HG03460 (cell line): ENCODE measurements around the gene CXorf66.
"Not testable (repeated sequence)": the region's sequence is repeated elsewhere in the genome, so short reads cannot be mapped to it uniquely, and the experiment has no call there.

Experiments used
- ATAC-seq: cut with Tn5 transposase; IDR thresholded peaks from one replicate; pipeline ENCODE4 v1.9.1; 2021; ENCODE audit not compliant: unreplicated experiment

Gene CXorf66, protein sequence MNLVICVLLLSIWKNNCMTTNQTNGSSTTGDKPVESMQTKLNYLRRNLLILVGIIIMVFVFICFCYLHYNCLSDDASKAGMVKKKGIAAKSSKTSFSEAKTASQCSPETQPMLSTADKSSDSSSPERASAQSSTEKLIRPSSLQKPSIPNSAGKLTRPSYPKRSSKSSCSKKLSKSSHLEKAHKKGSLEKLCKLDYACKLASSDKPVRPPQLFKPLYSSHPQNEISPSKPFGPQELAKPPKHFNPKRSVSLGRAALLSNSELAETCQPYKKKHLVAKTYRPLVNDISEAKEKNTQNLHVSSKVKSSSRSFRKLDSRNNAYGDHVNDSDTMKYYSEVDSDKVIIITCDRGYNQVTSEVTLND

GRCh38 chrX:139965421-139965820 is at the start of gene CXorf66:
CXorf66 (minus strand) TSS chrX:139965521; CDS start chrX:139965496, 25 bp downstream.
- ATAC-seq = no peak

- ATAC-seq = no peak
These were observed 17.5 kb upstream of the CXorf66 start for GRCh38 chrX:139982856-139983255.

DNA sequence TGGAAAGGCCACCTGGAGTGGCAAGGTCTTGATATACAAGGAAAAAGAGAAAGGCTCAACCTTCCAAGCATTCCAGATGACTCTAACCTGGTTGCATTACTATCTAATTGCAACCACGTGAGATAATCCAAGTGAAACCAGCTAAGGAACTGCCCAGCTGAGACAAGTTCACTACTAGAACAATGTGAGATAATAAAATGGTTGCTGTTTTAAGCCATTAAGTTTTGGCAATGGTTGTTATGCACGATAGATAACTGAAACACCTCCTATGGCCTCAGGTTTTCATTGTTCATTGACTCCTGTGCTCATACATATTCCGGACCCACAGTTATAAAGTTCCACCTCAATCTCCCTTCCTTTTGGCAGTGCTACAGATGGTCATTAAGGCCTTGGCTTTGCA is 9.2 kb upstream of the CXorf66 start:
- no peak for ATAC-seq

GRCh38 chrX:139972629-139973624 is 7.6 kb upstream of the CXorf66 start:
- no peak for ATAC-seq

DNA sequence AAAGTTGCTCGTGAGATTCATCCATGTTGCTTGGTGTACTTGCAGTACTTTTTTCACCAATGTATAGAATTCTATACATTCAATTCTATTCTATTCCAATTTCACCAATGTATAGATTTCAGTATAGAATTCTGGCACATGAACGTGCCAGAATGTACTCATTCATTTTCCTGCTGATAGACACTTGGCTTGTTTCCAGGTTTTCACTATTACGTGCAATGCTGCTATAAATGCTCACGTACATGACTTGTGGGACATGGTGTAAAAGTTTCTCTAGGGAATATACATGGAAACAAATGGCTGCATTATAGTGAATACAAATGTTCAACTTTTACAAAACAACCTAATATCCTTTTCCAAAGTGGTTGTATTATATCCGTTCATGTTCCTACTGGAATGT is 6.8 kb upstream of the CXorf66 start:
- no peak for ATAC-seq

- no peak for ATAC-seq
These were observed 6.1 kb upstream of the CXorf66 start for GRCh38 chrX:139971394-139971749.

DNA sequence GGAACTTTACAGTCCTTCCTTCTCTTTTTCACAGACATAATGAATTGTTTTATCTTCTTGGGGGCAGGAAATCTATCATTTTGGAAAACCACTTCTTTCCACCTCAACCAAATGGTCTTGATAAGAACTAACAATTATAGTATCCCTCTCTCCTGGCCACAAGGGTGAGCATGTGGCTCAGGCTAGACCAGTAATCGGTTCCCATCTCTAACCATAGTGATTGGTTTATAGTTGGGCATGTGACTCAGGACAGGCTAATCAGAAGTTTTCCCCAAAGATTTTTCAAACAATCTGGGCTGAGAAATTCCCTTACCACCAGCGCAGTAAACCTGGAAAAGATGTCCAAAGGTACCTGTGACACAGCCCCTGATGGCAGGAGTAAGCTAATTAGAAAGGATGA is 4.0 kb upstream of the CXorf66 start:
- ATAC-seq = no peak

DNA sequence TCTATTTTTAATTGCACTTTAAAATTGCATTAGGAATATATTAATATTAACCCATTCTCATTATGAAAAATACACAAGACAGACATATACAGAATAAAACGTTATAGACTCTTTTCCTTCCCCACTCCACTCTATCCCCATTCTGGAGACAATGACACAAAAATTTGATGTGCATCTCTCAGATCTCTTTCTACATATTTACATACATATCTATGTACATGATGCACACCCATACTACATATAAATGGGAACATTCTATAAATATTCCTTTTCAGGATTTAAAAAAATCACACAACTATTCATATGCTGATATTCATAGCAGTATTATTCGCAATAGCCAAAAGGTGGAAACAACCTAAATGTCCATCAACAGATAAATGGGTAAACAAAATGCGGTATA is 2.4 kb upstream of the CXorf66 start:
- ATAC-seq = no peak

DNA sequence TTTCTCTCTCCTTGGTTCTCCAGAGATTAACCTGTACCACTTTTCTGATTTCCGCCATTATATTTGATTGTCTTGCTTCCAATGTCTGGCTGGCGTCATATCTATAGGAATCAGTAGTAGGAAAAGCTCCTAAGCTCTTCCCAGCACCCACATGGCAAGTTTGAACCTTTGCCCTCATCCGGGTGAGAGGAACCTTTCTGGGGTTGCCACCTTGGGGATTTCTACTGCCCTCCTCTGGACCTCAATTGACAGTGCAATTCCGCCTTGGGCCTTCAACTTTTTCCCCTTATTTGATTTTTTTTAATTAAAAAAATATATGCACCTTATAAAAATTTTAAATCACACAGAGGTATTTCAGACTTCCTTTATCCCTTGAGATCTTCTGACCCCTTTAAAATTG is 2.0 kb upstream of the CXorf66 start:
- no peak for ATAC-seq

DNA sequence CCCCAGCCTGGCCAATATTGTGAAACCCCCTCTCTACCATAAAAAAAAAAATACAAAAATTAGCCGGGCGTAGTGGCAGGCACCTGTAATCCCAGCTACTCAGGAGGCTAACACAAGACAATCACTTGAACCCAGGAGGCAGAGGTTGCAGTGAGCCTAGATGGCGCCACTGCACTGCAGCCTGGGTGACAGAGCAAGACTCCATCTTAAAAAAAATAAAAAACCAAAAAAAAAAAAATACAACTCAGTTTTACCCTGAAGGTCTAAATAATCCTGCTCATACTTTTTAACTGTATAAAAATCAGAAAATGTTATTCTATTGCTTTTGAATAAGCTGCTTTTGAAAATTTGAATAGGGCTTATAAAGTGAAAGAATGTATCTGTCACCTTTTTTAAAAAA is 838 bp upstream of the CXorf66 start:
- not testable (repeated sequence) for ATAC-seq

- ATAC-seq = not testable (repeated sequence)
These were observed 4.2 kb downstream of the CXorf66 start for GRCh38 chrX:139961091-139961490.

- no peak for ATAC-seq
These were observed 15.6 kb downstream of the CXorf66 start for GRCh38 chrX:139949703-139950102.

- no peak for ATAC-seq
These were observed 20.2 kb downstream of the CXorf66 start for GRCh38 chrX:139945075-139945474.

DNA sequence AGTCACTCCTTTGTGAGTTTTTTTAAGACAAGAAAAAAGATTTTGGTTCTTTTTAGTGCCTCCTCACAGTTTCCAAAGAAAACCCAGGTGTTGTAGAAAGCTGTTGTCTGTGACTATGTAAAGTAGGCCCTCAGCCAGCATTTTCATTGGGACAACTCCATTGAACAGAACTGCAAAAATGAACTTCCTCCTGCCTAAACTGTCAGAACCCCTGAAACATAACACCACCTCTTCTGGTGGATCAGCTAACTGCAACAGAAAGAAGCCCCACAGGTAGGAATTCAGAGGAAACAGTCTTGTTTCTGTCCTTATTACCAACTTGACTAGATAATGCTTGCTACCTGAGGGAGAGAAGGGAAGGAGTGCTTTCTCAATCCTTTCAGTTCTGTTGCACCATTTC is 29.1 kb downstream of the CXorf66 start:
- ATAC-seq = no peak

DNA sequence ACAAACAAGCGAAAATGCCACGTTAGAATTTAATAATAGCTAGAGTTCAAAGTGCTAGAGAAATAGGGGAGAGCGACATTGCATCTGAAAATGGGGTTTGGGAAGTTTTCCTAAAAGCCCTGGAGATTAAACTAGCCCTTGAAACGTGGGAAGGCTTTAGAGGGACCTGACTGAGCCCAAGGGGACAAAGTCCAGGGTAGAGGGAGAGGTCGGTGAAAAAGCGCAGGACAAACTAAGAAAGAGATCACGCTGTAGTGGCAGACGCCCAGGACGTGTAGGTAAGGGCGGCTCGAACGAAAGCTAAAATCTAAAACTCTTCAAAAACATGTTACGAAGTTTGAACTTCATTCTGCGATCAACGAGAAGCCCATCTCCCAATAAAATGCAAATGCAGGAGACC is 31.4 kb downstream of the CXorf66 start:
- no peak for ATAC-seq

DNA sequence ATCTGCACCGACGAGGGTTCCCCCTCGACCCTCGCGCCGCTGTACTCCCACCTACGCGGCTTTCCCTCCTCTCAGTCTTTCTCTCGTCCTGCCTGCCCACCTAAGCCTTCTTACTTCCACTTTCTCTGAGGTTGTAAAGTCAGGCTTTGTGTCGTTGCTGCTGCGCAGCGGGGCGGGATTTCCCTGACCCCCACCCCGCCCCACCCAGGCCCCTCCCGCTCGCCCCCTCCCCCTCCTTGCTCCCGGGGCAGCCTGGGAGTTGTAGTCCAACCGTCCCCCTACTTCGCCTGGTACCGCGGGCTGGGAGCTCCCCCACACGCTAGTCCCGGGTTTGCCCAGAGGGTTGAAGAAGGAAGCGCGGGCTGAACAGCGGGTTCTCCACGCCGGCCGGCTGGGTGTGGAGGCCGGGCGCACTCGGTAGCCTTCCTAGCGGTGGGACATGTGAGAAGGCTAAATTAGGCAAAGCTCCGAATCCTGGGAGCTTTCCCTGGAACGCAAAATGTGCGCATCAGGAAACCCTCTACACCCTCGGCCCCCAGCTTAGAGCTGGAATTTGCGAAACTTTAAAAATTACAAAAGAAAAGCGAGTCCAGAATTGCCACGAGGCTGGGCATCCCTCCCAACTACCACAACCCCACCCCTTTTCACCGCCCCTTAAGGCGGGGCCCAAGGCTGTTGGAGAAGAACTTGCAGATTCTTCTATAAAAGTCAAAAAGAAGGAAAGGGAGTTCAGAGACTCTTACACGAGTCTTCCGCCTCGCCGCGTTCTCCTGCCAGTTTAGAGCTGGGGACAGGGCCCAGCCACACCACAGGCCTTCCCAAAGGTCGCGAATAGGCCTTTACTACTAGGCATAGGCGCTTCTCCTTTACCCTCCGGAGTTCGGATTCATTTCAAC is 32.2 kb downstream of the CXorf66 start, which contains the start of gene ATP11C:
Gene ATP11C, minus strand, starts transcription at position 153 of the 896 bp plus-strand sequence. CDS start 1,011 bp downstream, outside the sequence.
- ATAC-seq = peak; percentile 76

DNA sequence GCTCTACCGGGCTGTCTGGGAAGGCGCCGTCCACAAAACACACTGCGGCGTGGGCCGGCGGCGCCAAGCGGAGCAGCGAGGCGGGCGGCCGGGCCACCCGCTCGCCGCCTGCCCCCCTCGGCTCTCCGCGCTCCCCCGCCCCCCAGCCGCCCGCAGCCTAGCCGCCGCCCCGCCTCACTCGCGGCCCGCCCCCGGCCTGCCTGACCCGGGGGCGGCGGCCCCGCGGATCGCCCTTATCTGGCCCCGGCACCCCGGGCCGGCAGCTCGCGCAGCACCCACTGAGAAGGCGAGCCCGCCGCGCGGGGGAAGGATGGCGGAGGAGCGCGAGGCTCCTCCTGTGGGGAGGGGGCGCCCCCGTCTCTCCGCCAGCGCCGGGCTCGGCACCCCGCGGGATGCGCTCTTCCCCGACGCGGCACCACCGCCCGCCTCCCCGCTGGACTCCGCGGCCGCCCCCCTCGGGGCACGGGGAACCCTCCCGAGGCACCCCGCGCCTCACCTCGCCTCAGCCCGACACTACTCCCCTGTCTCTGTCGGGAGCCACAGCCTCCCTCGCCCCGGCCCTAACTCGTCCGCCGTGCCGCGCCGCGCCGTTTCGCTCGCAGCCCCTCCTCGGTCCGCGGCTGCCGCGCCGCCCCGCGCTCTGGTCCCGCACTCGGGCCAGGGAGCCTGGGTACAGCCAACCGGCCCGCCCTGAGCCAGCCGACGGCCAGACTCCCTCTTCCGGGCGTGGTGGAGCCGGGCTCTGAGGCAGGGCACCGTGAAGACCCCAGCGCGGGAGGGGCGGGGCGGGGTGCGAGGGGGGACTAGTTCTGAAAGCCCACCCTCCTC is 33.0 kb downstream of the CXorf66 start:
- peak; percentile 39 for ATAC-seq

- no peak for ATAC-seq
These were observed 33.7 kb downstream of the CXorf66 start for GRCh38 chrX:139931646-139932072.

GRCh38 chrX:139930916-139931645 is 34.2 kb downstream of the CXorf66 start:
- ATAC-seq = no peak
